Stimulated activated CD4-positive, alpha-beta T cell treated with anti-CD3 and anti-CD28 coated beads, Interleukin-12 subunit alpha, Interleukin-12 subunit beta, amount 100 ng/mL, for 48 hours (primary cell): ENCODE measurements around the gene KDM5D.
A peak's percentile ranks its signal among the peaks of the same experiment; 100 is the strongest.

ENCODE experiments used
- DNase-seq, 3 donors: peaks; one replicate each; pipeline ENCODE4 v3.0.0-alpha.2; 2020; ENCODE audit warnings: low read depth in 2 of 3, low spot score in 1 of 3

The KDM5D gene

DNA sequence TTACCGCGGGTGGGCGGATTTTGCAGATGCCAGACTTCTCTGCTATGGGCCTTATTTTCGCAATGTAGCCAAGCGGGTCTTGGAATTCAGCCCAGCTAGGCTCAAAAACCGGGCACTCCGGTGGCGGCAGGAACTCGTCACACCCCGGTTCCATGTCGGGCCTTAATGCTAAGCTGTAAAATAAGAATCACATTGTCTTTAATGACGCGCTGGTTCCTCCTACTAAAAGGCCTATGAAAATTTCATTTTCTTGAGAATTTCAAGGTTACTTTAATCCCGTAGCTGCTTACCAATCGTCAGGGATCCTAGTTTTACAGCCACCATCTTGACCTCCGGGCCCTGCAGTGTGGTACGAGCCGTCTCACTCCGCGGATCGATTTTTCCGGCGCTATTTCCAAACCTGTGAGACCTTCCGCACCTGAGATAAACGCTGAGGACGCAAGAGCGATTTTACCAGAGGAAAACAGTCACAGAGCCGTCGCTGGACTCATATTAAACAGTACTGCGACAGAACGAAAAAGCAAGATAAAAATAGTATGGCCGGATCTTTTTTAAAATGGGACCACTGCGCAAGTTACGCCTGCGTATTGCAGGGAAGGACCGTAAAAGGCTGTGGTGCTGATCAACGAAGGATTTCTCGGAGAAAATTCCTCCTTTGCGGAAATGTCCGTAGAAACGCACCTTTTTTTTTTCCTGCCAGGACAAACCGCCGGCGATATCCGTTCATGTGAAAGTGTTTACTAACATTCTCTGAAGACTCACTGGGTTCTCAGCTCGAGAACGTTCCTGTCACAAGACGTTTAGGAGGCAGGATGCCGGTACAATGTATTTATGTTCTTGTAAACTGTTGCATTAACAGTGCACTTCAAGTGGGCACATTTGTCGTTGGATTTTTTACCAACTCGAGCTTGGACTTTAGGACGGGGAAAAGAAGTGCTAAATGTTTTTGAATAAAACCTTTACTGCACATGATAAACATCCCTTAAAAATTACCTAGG is at the start of gene KDM5D:
Gene KDM5D, minus strand, starts transcription at position 346 of the 998 bp plus-strand sequence. Its CDS starts 192 bp downstream, at position 154.
- peak in 2 of 3 donors; percentile 30 to 48 for DNase-seq

DNA sequence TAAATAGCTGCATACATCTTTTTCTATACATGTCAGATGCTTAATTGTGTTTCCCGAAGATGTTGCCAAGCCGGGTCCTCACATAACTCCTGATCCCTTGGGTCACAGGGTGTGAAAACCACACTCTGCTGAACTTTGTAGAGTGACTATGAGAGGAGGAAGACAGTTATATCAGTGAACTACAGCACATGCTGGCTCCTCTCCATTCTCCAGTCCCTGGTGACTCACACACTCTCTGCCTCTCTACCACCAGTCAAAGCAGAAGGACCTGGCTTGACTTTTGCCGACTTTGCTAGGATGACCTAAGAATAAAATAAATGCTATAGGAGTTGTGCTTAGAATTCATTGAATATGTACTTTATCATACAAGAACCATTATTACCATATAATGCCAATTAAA is 23.8 kb upstream of the KDM5D start:
- no peak for DNase-seq

DNA sequence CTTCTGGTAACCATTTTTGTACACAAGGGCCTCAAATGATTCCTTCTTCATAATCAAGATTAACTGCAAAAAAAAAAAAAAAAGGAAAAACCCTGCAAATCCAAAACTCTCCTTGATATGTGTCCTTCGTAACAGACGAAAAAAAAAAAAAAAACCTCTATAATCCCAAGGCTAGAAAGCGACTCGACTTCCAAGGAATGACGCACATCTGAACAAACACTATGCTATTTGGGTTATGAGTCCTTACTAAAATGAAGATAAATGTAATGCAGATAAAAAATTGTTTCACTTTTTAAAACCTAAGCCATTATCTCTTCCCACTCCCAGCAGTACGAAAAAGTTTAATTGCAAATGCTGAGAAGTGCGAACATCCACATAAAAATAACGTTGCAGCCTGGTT is 1.2 kb downstream of the KDM5D start:
- no peak for DNase-seq

DNA sequence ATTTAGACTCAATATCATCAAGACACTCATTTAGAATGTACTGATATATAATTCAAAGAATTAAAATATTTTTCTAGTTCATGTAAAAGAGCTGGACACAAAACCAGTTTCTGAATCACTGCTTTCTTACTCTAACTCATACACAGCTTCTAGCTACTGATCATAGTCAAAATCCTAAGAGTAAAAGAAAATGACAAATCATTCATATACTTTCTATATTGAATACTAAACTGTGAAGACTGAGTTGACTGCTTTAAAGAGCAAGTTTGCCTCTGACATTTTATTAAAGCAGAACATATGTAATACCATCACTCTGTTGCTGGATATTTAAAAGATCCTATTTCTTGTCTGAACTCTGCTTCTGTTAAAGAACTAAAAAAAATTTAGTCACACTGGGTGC is 2.4 kb downstream of the KDM5D start:
- DNase-seq = no peak

DNA sequence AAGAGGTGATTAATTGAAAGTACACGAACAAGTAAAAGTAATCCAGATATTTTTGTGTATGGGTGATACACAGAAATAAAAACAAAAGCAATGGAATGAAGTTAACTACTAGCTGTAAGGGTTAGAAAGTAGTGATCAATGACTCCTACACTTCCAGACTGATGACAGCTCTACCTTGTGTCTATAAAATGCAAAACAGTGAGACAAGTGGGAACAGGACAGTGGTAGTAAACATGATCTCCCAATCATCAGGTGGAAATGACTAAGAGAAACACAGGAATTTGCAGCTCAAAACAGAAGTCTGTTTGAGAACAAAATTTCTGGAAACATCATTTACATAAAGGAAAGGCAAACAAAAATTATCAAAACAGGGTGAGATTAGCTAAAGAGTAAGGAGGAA is 10.1 kb downstream of the KDM5D start:
- DNase-seq = no peak

DNA sequence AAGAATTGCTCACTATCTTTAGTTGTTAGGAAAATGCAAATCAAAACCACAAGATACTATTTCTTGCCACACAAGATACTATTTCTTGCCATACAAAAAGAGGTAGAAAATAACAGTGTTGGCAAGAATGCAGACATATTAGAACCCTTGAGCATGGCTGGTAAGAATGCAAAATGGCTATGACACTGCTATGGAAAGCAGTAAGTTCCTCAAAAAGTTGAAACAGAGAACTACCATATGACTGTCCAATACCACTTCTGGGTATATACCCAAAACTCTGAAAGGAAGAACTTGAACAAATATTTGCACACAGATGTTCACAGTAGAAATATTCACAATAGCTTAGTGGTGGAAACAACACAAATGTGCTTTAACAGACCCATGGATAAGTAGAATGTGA is 26.6 kb downstream of the KDM5D start:
- DNase-seq = no peak

DNA sequence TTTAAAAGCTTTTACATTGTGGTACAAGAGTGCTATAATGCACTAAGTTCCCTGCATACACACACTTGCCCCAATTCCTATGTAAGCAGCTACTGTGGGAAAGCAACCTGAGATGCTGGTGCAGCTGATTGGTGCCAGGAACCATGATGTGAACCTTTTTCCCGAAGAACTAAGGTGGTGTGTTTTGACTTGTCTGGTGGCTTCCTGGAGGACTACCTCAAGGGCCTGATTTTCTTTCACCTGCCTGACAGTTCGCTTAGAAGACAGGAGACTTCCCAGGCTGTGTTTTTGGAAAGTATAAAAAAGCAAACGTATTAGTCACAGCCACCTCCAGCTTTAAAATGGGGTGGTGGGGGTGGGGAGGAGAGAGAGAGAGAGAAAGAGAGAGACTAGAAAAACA is 27.4 kb downstream of the KDM5D start:
- DNase-seq = no peak

DNA sequence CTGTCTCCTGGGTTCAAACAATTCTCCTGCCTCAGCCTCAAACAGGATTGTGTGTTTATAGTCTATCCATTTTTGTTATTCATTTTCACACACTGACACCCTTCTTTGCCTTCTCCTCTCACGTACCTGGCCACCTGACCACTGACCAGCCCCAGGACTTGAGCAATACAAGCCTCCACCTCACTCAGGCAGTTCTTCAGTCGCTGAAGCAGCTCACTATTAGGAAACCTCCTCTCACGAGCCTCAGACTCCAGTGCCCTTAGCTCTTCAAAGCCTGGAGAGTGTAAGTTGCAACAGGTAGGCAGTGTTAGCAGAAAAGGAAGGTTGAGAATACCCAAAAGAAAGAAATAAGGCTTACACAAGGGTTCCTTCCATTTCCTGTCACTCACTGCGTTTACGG is 29.3 kb downstream of the KDM5D start:
- DNase-seq = no peak

DNA sequence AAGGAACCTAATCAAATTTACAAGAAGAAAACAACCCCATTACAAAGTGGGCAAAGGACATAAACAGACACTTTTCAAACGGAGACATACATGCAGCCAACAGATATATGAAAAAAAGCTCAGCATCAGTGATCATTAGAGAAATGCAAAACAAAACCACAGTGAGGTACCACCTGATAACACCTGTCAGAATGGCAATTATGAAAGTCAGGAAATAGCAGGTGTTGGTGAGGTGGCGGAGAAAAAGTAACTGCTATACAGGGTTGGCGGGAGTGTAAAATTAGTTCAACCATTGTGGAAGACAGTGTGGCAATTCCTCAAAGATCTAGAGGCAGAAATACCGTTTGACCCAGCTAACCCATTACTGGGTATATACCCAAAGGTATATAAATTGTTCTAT is 31.1 kb downstream of the KDM5D start:
- no peak for DNase-seq

DNA sequence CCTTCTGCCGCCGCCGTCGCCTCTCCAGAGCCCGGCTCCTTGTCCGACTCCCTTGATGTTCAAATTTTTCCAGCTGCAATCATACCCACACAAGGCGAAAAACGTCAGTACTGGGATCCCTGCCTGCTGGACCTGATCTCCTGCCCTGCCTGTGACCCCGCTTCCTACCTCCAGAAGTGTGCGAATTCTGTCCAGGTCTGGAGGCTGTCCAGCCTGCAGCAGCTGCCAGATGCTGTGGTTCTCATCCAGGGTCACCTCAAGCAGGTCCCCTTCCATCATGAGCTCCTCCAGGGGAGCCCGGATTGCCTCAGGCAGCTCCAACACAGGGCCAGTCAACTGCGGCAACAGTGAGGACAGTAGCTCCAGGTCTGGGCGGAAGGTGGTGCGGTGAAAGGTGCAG is 38.3 kb downstream of the KDM5D start:
- no peak for DNase-seq

DNA sequence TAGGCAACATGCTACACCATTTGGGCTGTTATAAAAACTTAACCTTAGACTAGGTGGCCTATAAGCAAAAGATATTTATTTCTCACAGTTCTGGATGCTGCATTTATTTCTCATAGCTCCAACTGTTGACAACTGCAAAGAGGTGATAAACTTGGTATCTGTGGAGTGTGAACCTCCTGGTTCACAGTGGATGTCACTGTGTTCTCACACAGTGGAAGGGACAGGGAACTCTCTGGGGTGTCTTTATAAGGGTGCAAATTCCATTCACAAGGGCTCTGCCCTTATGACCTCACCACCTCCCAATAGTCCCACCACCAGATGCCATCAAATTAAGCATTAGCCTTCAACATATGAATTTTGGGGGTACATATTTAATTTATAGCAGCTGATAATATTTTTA is 46.0 kb downstream of the KDM5D start:
- no peak for DNase-seq

DNA sequence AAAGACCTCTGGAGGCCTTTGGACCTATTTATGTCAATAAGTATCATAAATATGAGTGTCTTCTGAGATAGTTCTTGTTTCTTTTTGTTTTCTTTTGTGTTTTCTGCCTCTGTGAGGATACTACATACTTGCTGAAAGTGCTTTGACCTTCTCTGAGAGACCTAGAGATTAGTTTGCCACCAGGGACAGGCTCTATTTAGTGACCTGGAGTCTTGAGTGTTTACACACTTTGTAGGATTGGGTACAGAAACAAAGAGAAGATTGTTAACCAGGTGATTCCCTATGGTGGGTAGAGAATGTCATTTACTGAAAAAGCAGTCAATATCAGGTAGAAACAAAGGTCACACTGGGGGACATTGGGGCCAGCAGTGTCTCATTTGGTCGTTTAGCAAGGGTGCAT is 63.7 kb downstream of the KDM5D start:
- no peak for DNase-seq
